ENCODE results near the gene BTBD18.

Gene BTBD18

DNA sequence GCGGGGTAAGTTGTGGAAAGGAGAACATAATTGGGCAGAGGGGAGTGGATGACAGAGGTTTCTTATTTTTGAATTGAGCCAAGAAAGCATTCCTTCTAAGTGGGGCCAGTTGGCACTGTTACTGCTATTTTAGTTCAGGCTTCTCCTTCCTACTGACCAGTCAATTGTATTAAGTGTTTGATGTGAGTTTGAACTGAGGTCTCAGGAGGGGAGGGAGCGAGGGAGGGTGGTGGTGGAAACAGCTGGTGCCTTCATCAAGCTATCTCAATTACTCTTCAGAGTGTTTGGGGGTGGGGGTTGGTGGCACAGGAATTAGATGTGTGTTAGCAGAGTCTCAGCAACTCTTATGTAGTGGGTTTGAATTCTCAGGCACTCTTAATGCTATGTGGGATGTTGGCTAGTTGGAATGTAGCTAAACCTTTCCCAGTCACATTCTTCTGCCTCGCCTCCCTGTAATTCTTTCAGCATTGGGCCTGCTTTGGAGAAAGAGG is 24.5 kb upstream of the BTBD18 start:
- no peak for DNase-seq (ENCODE audit: low spot score)

- no peak for DNase-seq (ENCODE audit: low spot score)
These were observed 23.9 kb upstream of the BTBD18 start for GRCh38 chr11:57775491-57775890.

DNA sequence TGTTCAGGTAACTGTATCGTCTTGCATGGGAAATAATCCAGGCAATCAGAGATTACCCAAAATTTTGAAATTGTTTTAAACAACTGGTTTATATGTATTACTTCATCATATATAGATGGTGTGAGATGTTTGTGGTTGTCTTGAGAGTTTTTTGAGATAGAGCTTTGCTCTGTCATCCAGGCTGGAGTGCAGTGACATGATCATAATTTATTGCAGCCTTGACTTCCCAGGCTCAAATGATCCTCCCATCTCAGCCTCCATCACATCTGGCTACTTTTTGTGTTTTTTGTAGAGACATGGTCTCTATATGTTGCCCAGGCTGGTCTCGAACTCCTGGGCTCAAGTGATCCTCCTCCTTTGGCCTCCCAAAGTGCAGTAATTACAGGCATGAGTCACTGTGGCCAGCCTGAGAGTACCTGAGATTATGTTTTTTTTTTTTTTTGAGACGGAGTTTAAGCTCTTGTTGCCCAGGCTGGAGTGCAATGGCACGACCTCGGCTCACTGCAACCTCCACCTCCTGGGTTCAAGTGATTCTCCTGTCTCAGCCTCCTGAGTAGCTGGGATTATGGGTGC is 21.5 kb upstream of the BTBD18 start:
- DNase-seq (ENCODE audit: low spot score) = no peak

DNA sequence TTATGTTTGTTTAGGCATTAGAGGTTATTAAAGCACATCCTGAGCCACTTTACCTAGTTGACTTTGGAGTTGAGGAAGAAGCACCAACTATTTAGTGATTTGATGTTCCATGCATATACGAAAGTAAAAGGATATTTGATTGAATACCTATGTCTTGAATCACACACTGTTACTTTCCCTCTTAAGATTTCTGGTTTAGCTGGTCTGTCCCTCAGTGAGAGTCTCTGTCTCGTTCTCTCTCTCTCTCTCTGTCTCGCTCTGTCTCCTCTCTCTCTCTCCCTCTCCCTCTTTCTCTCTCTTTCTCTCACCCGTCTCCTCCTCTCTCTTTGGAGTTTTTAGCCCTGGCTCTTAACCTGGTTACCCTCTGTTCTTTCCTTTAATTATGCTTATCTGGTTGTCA is 20.9 kb upstream of the BTBD18 start:
- DNase-seq (ENCODE audit: low spot score) = no peak

GRCh38 chr11:57771365-57771764 is 19.7 kb upstream of the BTBD18 start:
- DNase-seq (ENCODE audit: low spot score) = no peak

GRCh38 chr11:57770793-57771192 is 19.2 kb upstream of the BTBD18 start:
- no peak for DNase-seq (ENCODE audit: low spot score)

- no peak for DNase-seq (ENCODE audit: low spot score)
These were observed 13.4 kb upstream of the BTBD18 start for GRCh38 chr11:57764972-57765371.

- no peak for DNase-seq (ENCODE audit: low spot score)
These were observed 12.9 kb upstream of the BTBD18 start for GRCh38 chr11:57764566-57764965.

- DNase-seq (ENCODE audit: low spot score) = no peak
These were observed 12.4 kb upstream of the BTBD18 start for GRCh38 chr11:57764021-57764420.

DNA sequence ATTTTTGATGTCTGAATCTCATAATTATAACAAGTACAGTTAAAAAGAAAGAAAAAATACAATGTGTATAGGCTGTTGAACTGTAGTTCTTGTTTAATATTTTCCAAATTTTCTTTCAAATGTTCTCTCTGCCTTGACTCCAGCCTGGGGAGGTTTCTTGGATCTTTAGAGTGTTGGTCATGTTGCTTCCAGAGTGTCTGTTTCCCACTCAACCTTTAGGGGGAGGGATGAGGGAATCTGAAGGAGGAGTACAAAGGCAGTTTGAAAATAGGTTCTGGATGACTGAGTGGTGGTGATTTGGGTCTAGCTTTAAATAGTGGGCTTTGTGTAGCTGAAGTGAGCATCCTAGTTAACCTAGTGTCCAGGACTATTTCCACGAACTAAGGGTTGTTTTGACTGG is 11.9 kb upstream of the BTBD18 start:
- no peak for DNase-seq (ENCODE audit: low spot score)

- DNase-seq (ENCODE audit: low spot score) = no peak
These were observed 10.7 kb upstream of the BTBD18 start for GRCh38 chr11:57762235-57762861.

DNA sequence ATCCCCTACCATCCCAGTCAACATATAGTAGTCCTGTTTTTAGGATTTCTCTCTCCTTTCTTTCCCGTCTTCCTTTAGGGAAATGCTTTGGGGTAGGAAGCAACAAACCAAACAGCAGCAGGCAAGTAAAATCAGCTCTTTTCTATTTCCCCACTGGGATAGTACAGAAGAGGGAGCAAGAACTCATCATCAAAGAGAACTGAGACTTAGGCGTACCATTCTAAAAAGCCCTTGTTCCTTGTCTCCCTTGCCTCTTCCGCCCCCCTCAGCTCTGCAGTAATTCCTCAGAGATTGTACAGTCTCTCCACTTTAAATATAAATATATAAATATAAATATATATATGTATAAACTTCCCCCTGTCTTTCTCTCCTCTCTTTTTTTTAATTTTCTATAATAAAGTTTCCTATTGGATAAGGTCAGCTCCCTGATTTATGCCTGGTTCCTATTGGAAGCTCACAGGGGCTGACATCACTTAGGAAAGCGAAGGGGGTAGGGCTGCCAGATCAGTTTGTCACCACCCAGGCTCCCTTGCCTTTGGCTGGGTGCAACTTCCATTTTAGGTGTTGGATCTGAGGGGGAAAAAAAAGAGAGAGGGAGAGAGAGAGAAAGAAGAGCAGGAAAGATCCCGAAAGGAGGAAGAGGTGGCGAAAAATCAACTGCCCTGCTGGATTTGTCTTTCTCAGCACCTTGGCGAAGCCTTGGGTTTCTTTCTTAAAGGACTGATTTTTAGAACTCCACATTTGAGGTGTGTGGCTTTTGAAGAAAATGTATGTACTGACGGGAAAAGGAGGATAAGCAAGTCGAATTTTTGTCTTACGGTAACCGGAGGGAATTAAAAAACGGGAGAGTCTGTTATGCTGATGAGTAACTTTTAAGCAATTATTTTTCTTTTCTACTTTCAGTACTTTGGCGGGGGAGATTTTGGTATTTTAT is 9.9 kb upstream of the BTBD18 start, which contains the start of gene CTNND1:
Gene CTNND1, plus strand, starts transcription at position 502 of the 934 bp plus-strand sequence. CDS start 29,677 bp downstream, outside the sequence.
- peak; percentile 5 for DNase-seq (ENCODE audit: low spot score)

- DNase-seq (ENCODE audit: low spot score) = no peak
These were observed 6.6 kb upstream of the BTBD18 start for GRCh38 chr11:57758174-57758573.

- no peak for DNase-seq (ENCODE audit: low spot score)
These were observed 1.3 kb upstream of the BTBD18 start for GRCh38 chr11:57752954-57753353.

DNA sequence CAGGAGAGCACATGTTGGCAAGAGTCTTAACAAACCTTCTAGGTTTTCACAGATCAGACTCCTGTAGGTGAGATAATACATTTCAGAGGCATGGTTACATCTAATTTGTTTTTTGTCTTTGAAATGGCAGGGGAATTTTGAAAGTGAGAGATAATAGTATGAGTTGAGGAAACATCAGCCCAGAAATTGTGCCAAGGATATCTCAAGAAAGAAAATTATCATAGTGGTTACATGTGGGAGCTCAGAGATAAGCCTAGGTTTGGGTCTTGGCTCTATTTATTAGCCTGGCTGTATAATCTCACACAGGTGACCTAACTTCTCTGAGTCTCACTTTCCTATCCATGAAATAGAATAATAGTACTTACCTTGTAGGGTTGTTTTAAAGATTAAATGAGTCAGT is 443 bp downstream of the BTBD18 start:
- no peak for DNase-seq (ENCODE audit: low spot score)

DNA sequence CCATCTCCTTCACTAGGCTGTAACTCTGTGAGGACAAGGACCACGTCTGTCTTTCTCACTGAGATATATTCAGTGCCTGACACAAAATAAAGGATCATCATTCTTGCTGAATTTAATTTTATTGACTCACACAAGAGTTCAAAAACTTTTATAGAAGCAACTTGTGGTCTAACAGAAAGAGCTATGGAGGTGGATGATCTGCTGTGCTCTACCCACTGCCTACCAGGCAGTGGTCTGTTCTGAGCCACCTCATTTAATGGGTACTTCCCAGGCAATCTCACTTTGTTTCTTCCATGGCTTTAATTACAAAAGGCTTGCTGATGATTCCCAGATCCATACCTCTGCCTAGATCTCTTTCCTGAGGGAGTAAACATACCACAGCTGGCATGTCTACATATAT is 4.7 kb downstream of the BTBD18 start:
- DNase-seq (ENCODE audit: low spot score) = no peak

GRCh38 chr11:57745206-57745605 is 6.4 kb downstream of the BTBD18 start:
- no peak for DNase-seq (ENCODE audit: low spot score)

DNA sequence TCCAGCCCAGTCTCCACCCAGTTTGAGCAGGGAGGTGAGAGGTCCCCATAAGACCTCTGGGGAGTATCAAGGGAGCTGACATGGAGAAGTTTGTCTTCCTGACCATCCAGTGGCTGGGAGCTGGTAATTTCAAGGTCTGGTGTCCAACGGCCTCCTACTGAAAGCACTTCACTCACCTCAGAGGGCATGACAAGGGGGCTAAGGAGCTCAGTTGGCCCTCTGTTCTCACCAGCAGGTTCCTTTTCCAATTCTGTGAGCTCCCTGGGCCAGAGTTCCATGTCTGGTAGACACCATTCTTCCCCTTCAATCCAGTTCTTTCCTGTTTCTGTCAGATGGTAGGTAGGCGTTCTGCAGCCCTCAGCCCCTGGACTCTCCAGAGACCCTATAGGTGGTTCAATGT is 7.3 kb downstream of the BTBD18 start:
- DNase-seq (ENCODE audit: low spot score) = no peak

- DNase-seq (ENCODE audit: low spot score) = no peak
These were observed 9.5 kb downstream of the BTBD18 start for GRCh38 chr11:57742087-57742452.

GRCh38 chr11:57741132-57742086 is 10.2 kb downstream of the BTBD18 start, which contains the start of gene SELENOH:
TSS of gene SELENOH (plus strand) at chr11:57741491. CDS start at chr11:57741596, 105 bp downstream.
- DNase-seq (ENCODE audit: low spot score) = peak; percentile 92

GRCh38 chr11:57735619-57736298 is 15.9 kb downstream of the BTBD18 start:
- DNase-seq (ENCODE audit: low spot score) = no peak

All from CD4-positive, alpha-beta T cell treated with Interleukin-15 for 4 hours (primary cell).